Ishikawa (cell line): Measurements from ENCODE around the gene MC5R.

Experiments used
- CEBPB ChIP-seq: IDR thresholded peaks from 2 replicates; pipeline ENCODE4 v1.6.1; 2012
- CREB1 ChIP-seq: IDR thresholded peaks from 2 replicates; pipeline ENCODE4 v1.6.1; 2012; ENCODE audit warnings: low read depth
- EGR1 ChIP-seq: IDR thresholded peaks from 2 replicates; pipeline ENCODE4 v1.6.1; 2012
- EP300 ChIP-seq: IDR thresholded peaks from 2 replicates; pipeline ENCODE4 v1.6.1; 2012; ENCODE audit warnings: borderline replicate concordance
- FOXM1 ChIP-seq: IDR thresholded peaks from 2 replicates; pipeline ENCODE4 v1.6.1; 2012; ENCODE audit warnings: low read depth, borderline replicate concordance
- NFIC ChIP-seq: IDR thresholded peaks from 2 replicates; pipeline ENCODE4 v1.6.1; 2012
- RAD21 ChIP-seq: IDR thresholded peaks from 2 replicates; pipeline ENCODE4 v1.6.1; 2012; ENCODE audit warnings: low read depth
- TAF1 ChIP-seq: IDR thresholded peaks from 2 replicates; pipeline ENCODE4 v1.6.1; 2012; ENCODE audit warnings: low read depth, mild to moderate bottlenecking
- TCF12 ChIP-seq: IDR thresholded peaks from 2 replicates; pipeline ENCODE4 v1.6.1; 2012; ENCODE audit warnings: low read depth
- TEAD4 ChIP-seq: IDR thresholded peaks from 2 replicates; pipeline ENCODE4 v1.6.1; 2012
- YY1 ChIP-seq: IDR thresholded peaks from 2 replicates; pipeline ENCODE4 v1.6.1; 2012; ENCODE audit warnings: low read depth
- ZBTB7A ChIP-seq: IDR thresholded peaks from 2 replicates; pipeline ENCODE4 v1.6.1; 2012; ENCODE audit warnings: low read depth
- TF ChIP-seq, protein P1 (sequence below): IDR thresholded peaks from 2 replicates; pipeline ENCODE4 v1.6.1; 2012
- TF ChIP-seq, protein P2 (sequence below): IDR thresholded peaks from 2 replicates; pipeline ENCODE4 v1.6.1; 2012
- TF ChIP-seq, protein P3 (sequence below): IDR thresholded peaks from 2 replicates; pipeline ENCODE4 v1.6.1; 2012; ENCODE audit warnings: low read depth, mild to moderate bottlenecking

MC5R gene

DNA sequence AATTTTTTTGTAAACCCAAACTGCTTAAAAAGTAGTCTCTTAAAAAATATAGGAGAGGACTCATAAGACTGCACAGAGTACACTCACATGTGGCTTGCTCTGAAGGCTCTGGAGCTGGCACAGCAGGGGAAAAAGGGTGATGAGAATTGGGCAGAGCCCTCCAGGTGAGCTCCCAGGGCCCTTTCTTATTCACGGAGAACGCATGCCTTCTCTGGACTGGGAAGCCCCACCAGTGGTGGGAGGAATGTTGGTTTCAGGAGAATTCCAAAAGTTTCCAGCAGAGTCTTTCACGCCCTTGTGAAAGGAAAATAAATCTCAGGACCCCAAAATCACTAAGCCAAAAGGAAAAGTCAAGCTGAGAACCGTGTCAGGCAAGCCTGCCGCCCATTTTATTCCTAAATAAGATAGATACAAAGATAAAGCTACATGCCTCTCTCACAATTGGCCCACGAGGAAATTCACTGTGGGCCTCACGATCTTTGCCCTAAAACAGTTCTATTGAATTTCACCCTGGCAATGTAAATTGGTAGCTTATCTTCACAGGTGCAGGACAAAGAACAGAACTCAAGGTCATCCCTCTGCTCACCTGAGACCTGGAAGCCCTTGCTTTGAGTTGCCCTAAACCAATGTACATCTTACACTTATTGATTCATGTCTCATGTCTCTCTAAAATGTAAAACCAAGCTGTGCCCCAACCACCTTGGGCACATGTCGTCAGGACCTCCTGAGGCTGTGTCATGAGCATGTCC, 15.5 kb upstream of the MC5R start:
- no peak for TF ChIP-seq TCF12
- no peak for TF ChIP-seq RAD21
- TF ChIP-seq EGR1 = no peak
- no peak for TF ChIP-seq ZBTB7A
- TF ChIP-seq NFIC = no peak

DNA sequence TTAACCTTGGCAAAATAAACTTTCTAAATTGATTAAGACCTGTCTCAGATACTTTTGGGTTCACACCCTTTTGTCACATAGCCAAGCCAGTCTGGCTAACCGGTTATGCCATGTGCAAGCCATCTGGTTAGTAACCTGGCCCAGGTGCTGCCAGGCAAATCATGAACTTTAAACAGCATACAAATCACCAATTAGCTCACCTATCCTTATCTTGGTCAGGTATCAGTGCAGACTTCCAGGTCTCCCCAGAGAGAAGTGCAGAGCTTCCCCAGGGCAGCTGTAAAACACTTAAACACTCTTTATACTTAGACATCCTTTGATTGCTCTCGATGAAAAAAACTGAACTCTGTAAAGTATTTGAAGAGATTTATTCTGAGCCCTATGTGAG, 14.9 kb upstream of the MC5R start:
- no peak for TF ChIP-seq CEBPB
- TF ChIP-seq, protein P1, sequence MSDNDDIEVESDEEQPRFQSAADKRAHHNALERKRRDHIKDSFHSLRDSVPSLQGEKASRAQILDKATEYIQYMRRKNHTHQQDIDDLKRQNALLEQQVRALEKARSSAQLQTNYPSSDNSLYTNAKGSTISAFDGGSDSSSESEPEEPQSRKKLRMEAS = no peak
- TF ChIP-seq, protein P2, sequence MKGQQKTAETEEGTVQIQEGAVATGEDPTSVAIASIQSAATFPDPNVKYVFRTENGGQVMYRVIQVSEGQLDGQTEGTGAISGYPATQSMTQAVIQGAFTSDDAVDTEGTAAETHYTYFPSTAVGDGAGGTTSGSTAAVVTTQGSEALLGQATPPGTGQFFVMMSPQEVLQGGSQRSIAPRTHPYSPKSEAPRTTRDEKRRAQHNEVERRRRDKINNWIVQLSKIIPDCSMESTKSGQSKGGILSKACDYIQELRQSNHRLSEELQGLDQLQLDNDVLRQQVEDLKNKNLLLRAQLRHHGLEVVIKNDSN = no peak
- no peak for TF ChIP-seq FOXM1
- TF ChIP-seq YY1 = no peak
- TF ChIP-seq TAF1 = no peak
- no peak for TF ChIP-seq TCF12
- no peak for TF ChIP-seq EP300
- no peak for TF ChIP-seq ZBTB7A

DNA sequence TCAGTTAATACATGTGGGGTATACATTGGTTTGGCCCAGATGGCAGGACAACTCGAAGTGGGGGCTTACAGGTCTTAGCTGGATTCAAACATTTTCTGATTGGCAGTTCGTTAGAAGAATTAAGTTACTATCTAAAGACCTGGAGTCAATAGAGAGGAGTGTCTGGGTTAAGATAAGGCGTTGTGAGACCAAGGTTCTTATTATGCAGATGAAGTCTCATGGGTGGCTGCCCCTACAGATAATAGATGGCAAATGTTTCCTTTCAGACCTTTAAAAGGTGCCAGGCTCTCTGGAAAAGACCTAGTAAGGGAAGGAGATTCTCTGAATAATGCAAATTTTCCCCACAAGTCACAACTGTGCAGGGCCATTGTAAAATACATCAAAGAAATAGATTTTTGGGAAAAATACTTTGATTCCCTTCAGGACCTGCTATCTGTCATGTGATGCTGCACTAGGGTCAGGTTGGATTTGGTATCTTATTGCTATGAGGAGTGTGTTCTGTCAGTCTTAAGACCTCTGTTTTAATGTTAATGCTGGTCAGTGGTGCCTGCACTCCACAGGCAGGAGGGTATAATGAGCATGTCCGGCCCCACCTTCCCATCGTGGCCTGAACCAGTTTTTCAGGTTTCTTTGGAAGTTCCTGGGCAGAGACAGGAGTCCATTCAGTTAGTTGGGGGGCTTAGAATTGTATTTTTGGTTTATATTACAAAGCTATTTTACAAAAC, 14.3 kb upstream of the MC5R start:
- TF ChIP-seq EGR1 (no peak), EP300 (no peak), RAD21 (no peak), TEAD4 (no peak), TAF1 (no peak), CEBPB (no peak), FOXM1 (no peak), TCF12 (peak; percentile 46; the same call in 1 of the 2 replicates), ZBTB7A (no peak), NFIC (no peak; the same call in 1 of the 2 replicates), CREB1 (no peak)
- TF ChIP-seq, protein P3, sequence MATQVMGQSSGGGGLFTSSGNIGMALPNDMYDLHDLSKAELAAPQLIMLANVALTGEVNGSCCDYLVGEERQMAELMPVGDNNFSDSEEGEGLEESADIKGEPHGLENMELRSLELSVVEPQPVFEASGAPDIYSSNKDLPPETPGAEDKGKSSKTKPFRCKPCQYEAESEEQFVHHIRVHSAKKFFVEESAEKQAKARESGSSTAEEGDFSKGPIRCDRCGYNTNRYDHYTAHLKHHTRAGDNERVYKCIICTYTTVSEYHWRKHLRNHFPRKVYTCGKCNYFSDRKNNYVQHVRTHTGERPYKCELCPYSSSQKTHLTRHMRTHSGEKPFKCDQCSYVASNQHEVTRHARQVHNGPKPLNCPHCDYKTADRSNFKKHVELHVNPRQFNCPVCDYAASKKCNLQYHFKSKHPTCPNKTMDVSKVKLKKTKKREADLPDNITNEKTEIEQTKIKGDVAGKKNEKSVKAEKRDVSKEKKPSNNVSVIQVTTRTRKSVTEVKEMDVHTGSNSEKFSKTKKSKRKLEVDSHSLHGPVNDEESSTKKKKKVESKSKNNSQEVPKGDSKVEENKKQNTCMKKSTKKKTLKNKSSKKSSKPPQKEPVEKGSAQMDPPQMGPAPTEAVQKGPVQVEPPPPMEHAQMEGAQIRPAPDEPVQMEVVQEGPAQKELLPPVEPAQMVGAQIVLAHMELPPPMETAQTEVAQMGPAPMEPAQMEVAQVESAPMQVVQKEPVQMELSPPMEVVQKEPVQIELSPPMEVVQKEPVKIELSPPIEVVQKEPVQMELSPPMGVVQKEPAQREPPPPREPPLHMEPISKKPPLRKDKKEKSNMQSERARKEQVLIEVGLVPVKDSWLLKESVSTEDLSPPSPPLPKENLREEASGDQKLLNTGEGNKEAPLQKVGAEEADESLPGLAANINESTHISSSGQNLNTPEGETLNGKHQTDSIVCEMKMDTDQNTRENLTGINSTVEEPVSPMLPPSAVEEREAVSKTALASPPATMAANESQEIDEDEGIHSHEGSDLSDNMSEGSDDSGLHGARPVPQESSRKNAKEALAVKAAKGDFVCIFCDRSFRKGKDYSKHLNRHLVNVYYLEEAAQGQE = no peak
- TF ChIP-seq, protein P1 = peak; percentile 19
- TF ChIP-seq, protein P2 = no peak

DNA sequence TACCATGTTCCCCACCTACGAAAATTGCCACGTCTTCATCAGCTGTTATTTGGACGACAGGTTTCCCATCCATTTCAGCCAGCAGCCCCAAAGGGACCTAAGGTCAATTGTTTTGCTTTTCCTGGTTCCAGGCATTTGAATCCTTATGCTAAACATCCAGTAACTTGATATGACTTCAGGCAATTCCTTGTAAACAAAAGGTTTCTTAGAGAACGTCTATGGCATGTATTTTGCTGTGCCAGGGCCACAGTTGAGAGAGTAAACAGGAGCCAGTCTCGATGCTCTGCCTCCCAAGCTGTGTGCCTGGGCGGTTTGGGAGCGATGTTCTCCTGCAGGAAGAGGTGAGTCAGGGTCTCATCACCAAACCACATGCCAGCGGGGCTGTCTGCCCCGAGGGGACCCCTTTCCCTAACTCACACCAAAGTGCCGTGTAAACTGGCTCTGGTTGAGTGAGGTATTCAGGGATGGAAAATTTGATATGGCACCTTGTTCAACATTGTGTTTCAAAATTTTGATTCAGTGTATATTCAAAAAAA, 12.9 kb upstream of the MC5R start:
- TF ChIP-seq CEBPB = no peak
- no peak for TF ChIP-seq ZBTB7A
- TF ChIP-seq FOXM1 = no peak
- no peak for TF ChIP-seq EP300
- TF ChIP-seq, protein P1 = no peak
- TF ChIP-seq, protein P2 = no peak
- no peak for TF ChIP-seq RAD21
- TF ChIP-seq, protein P3 = no peak
- no peak for TF ChIP-seq TAF1
- TF ChIP-seq EGR1 = no peak
- no peak for TF ChIP-seq CREB1
- TF ChIP-seq YY1 = no peak
- TF ChIP-seq TCF12 = no peak
- no peak for TF ChIP-seq NFIC

DNA sequence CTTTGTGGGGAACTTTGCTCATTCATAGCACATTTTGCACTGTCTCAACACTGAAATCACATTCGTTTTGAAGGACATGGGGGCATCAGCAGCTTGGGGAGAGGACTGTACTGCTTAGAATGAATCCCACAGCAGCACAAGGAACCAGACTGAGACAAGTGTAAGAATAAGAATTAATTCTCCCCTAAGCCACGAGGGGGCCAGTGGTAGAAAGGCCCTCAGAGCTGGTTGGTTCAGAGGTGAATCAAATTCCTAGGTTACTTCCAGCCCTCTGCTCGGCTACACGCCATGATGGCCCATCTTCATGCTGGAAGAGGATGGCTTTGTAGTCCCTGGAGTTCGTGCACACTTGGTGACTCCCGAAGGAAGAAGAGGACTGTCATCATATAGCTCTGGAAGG, 12.0 kb upstream of the MC5R start:
- no peak for TF ChIP-seq TCF12
